Activated naive CD4-positive, alpha-beta T cell treated with anti-CD3 and anti-CD28 coated beads for 36 hours (primary cell): ENCODE results near the gene RNF149. TPM values are rescaled to one million over a fixed set of nuclear protein-coding genes. Genes with fewer than 3 reads are reported as not detected.

Experiments
- CTCF ChIA-PET: fragments of 350-600 bp; sonication (Branson Sonifier 250); formaldehyde crosslinking; loops from one replicate; lab custom pipeline; 2021; ENCODE audit warnings: antibody characterized with exemption; lab: Charles Lee
- DNase-seq: peaks from one replicate; pipeline ENCODE4 v3.0.0-alpha.2; 2020
- H3K27ac Mint-ChIP-seq: one replicate; pipeline ENCODE4 v1.8.0; 2021; ENCODE audit warnings: mild to moderate bottlenecking, mixed read lengths
- H3K27me3 Mint-ChIP-seq: one replicate; pipeline ENCODE4 v1.8.0; 2021; ENCODE audit warnings: low read depth, mixed read lengths
- H3K36me3 Mint-ChIP-seq: one replicate; pipeline ENCODE4 v1.8.0; 2021; ENCODE audit warnings: low read depth, mixed read lengths
- H3K4me1 Mint-ChIP-seq: one replicate; pipeline ENCODE4 v1.8.0; 2021; ENCODE audit warnings: low read depth, mixed read lengths
- H3K4me3 Mint-ChIP-seq: one replicate; pipeline ENCODE4 v1.8.0; 2021; ENCODE audit warnings: mild to moderate bottlenecking, moderate library complexity, mixed read lengths
- H3K9me3 Mint-ChIP-seq: one replicate; pipeline ENCODE4 v1.8.0; 2021; ENCODE audit warnings: mixed read lengths
- intact Hi-C: fragments of 100-400 bp; cut with micrococcal nuclease; formaldehyde crosslinking; loops from one replicate; pipeline ENCODE4 v1.15.1; 2023
- total RNA-seq, 2 experiments: library from RNA; stranded (reverse); gene quantifications; one replicate each; pipeline ENCODE4 v1.2.3, GENCODE V29; 2021

The RNF149 gene
- total RNA-seq, 2 experiments from 2014 or later: 25.0 to 27.1 TPM

- Mint-ChIP-seq H3K36me3 (no peaks in the 10 kb centered on the region), H3K27me3 (no peaks in the 10 kb centered on the region), H3K9me3 (no peaks in the 10 kb centered on the region), H3K4me1 (peaks cover 8% of the 10 kb centered on the region), H3K27ac (no peak overlapping the region), H3K4me3 (no peak overlapping the region)
- CTCF ChIA-PET: interaction anchor here (1.0 to 2.0 kb wide), 2 partner anchors 16 to 40 kb away, joined by 3 to 7 read pairs; partner anchors contain the start of gene CREG2
- intact Hi-C loops: no loop called here
- no peak for DNase-seq
These were observed 38.4 kb upstream of the RNF149 start for GRCh38 chr2:101346909-101347308.

GRCh38 chr2:101344137-101344536, 35.6 kb upstream of the RNF149 start:
- Mint-ChIP-seq H3K27me3 (no peaks in the 10 kb centered on the region), H3K36me3 (no peaks in the 10 kb centered on the region), H3K4me1 (peaks cover 19% of the 10 kb centered on the region), H3K9me3 (no peaks in the 10 kb centered on the region), H3K27ac (no peak overlapping the region), H3K4me3 (no peak overlapping the region)
- CTCF ChIA-PET: interaction anchor here (2.5 kb wide), 1 partner anchor 18 kb away, joined by 15 read pairs; no protein-coding TSS in a partner anchor
- intact Hi-C loops: no loop called here
- DNase-seq: no peak

- CTCF ChIA-PET: interaction anchor here (0.5 to 3.0 kb wide), 36 partner anchors 9 to 1336 kb away, joined by 3 to 23 read pairs (median 4); partner anchors contain the start of genes CREG2 and RFX8
- intact Hi-C loops: loop anchor here (1.0 kb wide), 2 partner anchors 45 to 73 kb away; partner anchors contain the start of gene CREG2
- H3K27ac Mint-ChIP-seq: no peak overlapping the region
- H3K9me3 Mint-ChIP-seq: no peaks in the 10 kb centered on the region
- no peaks in the 10 kb centered on the region for H3K27me3 Mint-ChIP-seq
- no peak for DNase-seq
- H3K36me3 Mint-ChIP-seq: no peaks in the 10 kb centered on the region
- peaks cover 19% of the 10 kb centered on the region for H3K4me1 Mint-ChIP-seq
- no peak overlapping the region for H3K4me3 Mint-ChIP-seq
These were observed 34.1 kb upstream of the RNF149 start for GRCh38 chr2:101342625-101343008.

- H3K9me3 Mint-ChIP-seq: no peaks in the 10 kb centered on the region
- H3K36me3 Mint-ChIP-seq: no peaks in the 10 kb centered on the region
- CTCF ChIA-PET: interaction anchor here (0.5 to 3.0 kb wide), 42 partner anchors 8 to 1336 kb away, joined by 3 to 23 read pairs (median 3); partner anchors contain the start of genes CREG2, RFX8 and RNF149
- DNase-seq: peak; percentile 84
- H3K4me1 Mint-ChIP-seq: peaks cover 19% of the 10 kb centered on the region
- no peak overlapping the region for H3K27ac Mint-ChIP-seq
- H3K4me3 Mint-ChIP-seq: no peak overlapping the region
- intact Hi-C loops: loop anchor here (1.0 kb wide), 2 partner anchors 45 to 73 kb away; partner anchors contain the start of gene CREG2
- H3K27me3 Mint-ChIP-seq: no peaks in the 10 kb centered on the region
These were observed 33.6 kb upstream of the RNF149 start for GRCh38 chr2:101341901-101342624.

- Mint-ChIP-seq H3K27me3 (no peaks in the 10 kb centered on the region), H3K4me3 (no peak overlapping the region), H3K36me3 (no peaks in the 10 kb centered on the region), H3K27ac (no peak overlapping the region), H3K9me3 (no peaks in the 10 kb centered on the region), H3K4me1 (peaks cover 19% of the 10 kb centered on the region)
- peak; percentile 47 for DNase-seq
- CTCF ChIA-PET: interaction anchor here (0.5 to 3.0 kb wide), 32 partner anchors 8 to 1065 kb away, joined by 3 to 23 read pairs (median 4); partner anchors contain the start of genes CREG2, RFX8 and RNF149
- intact Hi-C loops: no loop called here
These were observed 32.9 kb upstream of the RNF149 start for GRCh38 chr2:101341421-101341820.

GRCh38 chr2:101340141-101340551, 31.6 kb upstream of the RNF149 start:
- H3K4me1 Mint-ChIP-seq: peaks cover 19% of the 10 kb centered on the region
- intact Hi-C loops: no loop called here
- no peak overlapping the region for H3K27ac Mint-ChIP-seq
- no peak for DNase-seq
- no peaks in the 10 kb centered on the region for H3K27me3 Mint-ChIP-seq
- no peaks in the 10 kb centered on the region for H3K36me3 Mint-ChIP-seq
- no peaks in the 10 kb centered on the region for H3K9me3 Mint-ChIP-seq
- CTCF ChIA-PET: interaction anchor here (0.6 to 3.0 kb wide), 4 partner anchors 9 to 286 kb away, joined by 3 to 22 read pairs (median 5); no protein-coding TSS in a partner anchor
- no peak overlapping the region for H3K4me3 Mint-ChIP-seq

- no peak overlapping the region for H3K4me3 Mint-ChIP-seq
- DNase-seq: no peak
- no peaks in the 10 kb centered on the region for H3K27me3 Mint-ChIP-seq
- peaks cover 19% of the 10 kb centered on the region for H3K4me1 Mint-ChIP-seq
- no peak overlapping the region for H3K27ac Mint-ChIP-seq
- intact Hi-C loops: no loop called here
- no peaks in the 10 kb centered on the region for H3K36me3 Mint-ChIP-seq
- H3K9me3 Mint-ChIP-seq: no peaks in the 10 kb centered on the region
- CTCF ChIA-PET: no interaction called here
These were observed 30.9 kb upstream of the RNF149 start for GRCh38 chr2:101339266-101339880.

- no peak for DNase-seq
- H3K27ac Mint-ChIP-seq: no peak overlapping the region
- H3K4me1 Mint-ChIP-seq: peaks cover 34% of the 10 kb centered on the region
- no peaks in the 10 kb centered on the region for H3K27me3 Mint-ChIP-seq
- intact Hi-C loops: no loop called here
- H3K36me3 Mint-ChIP-seq: no peaks in the 10 kb centered on the region
- no peaks in the 10 kb centered on the region for H3K9me3 Mint-ChIP-seq
- CTCF ChIA-PET: no interaction called here
- H3K4me3 Mint-ChIP-seq: no peak overlapping the region
These were observed 29.4 kb upstream of the RNF149 start for GRCh38 chr2:101337877-101338276.

- CTCF ChIA-PET: interaction anchor here (0.6 to 2.2 kb wide), 7 partner anchors 9 to 409 kb away, joined by 3 to 18 read pairs (median 4); no protein-coding TSS in a partner anchor
- intact Hi-C loops: loop anchor here (1.0 to 5.0 kb wide), 3 partner anchors 26 to 664 kb away; no protein-coding TSS in a partner anchor
- no peak for DNase-seq
- no peaks in the 10 kb centered on the region for H3K36me3 Mint-ChIP-seq
- H3K9me3 Mint-ChIP-seq: no peaks in the 10 kb centered on the region
- H3K4me1 Mint-ChIP-seq: peaks cover 26% of the 10 kb centered on the region
- no peak overlapping the region for H3K4me3 Mint-ChIP-seq
- H3K27me3 Mint-ChIP-seq: no peaks in the 10 kb centered on the region
- H3K27ac Mint-ChIP-seq: peak overlapping the region; percentile 24
These were observed 24.6 kb upstream of the RNF149 start for GRCh38 chr2:101332885-101333766.

GRCh38 chr2:101331202-101331601, 22.7 kb upstream of the RNF149 start:
- CTCF ChIA-PET: interaction anchor here (0.7 to 3.6 kb wide), 3 partner anchors 10 to 22 kb away, joined by 3 to 22 read pairs (median 3); partner anchors contain the start of gene RNF149
- Mint-ChIP-seq H3K9me3 (no peaks in the 10 kb centered on the region), H3K4me3 (no peak overlapping the region), H3K27me3 (no peaks in the 10 kb centered on the region), H3K4me1 (peaks cover 26% of the 10 kb centered on the region), H3K36me3 (no peaks in the 10 kb centered on the region), H3K27ac (no peak overlapping the region)
- intact Hi-C loops: loop anchor here (5.0 kb wide), 2 partner anchors 501 to 666 kb away; no protein-coding TSS in a partner anchor
- no peak for DNase-seq

- Mint-ChIP-seq H3K27me3 (no peaks in the 10 kb centered on the region), H3K4me3 (peak overlapping the region; percentile 28), H3K27ac (peak overlapping the region; percentile 17), H3K9me3 (no peaks in the 10 kb centered on the region), H3K4me1 (peaks cover 26% of the 10 kb centered on the region), H3K36me3 (no peaks in the 10 kb centered on the region)
- CTCF ChIA-PET: interaction anchor here (0.6 to 3.6 kb wide), 6 partner anchors 11 to 58 kb away, joined by 3 to 22 read pairs (median 3); partner anchors contain the start of gene RNF149
- peak; percentile 60 for DNase-seq
- intact Hi-C loops: loop anchor here (1.0 to 5.0 kb wide), 3 partner anchors 19 to 667 kb away; no protein-coding TSS in a partner anchor
These were observed 21.9 kb upstream of the RNF149 start for GRCh38 chr2:101330253-101330933.
